ENCODE measurements around the gene RASAL2. TPM values are rescaled to one million over a fixed set of nuclear protein-coding genes. Genes with fewer than 3 reads are reported as not detected.

The RASAL2 gene
- total RNA-seq, 4 donors from 2014 or later = 17.0 to 27.4 (median 20.2) TPM

DNA sequence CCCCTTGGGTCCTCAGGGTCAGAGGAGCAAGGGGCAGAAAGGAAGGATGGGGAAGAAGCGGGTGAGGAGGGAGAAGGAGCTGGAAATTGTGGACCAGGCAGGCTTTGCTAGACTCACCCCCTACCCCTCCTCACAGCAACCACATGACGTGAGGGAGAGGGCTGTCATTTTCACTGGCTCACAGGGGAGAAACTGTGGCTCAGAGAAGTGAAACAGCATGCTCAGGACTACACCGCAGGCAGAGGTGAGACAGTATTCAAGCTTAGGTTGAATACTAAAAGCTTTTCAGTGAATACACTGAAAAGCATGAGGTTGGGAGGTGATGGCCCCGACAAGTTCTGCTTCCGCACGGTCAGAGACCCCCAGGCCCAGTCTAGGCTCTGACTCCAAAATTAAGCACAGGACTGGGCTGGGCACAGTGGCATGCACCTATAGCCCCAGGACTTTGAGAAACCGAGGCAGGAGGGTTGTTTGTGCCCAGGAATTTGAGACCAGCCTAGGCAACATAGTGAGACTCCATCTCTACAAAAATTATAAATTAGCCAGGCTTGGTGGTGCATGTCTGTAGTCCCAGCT is 404.1 kb downstream of the RASAL2 start:
- no peak overlapping the region for H3K4me3 ChIP-seq
- no peaks in the 10 kb centered on the region for H3K36me3 ChIP-seq
- 92 to 100% methylated on average over 1 to 7 of the region's 7 CpGs for WGBS, 2 donors (ENCODE audit: low coverage in 1 of 2)
- ATAC-seq = no peak
- no peak overlapping the region for H3K27ac ChIP-seq
- TF ChIP-seq POLR2AphosphoS5 (IDR thresholded peaks at IDR 0.05) (no peak), POLR2A (IDR thresholded peaks at IDR 0.05) (no peak), EP300 (IDR thresholded peaks at IDR 0.05) (no peak)
- TF ChIP-seq, protein P1, sequence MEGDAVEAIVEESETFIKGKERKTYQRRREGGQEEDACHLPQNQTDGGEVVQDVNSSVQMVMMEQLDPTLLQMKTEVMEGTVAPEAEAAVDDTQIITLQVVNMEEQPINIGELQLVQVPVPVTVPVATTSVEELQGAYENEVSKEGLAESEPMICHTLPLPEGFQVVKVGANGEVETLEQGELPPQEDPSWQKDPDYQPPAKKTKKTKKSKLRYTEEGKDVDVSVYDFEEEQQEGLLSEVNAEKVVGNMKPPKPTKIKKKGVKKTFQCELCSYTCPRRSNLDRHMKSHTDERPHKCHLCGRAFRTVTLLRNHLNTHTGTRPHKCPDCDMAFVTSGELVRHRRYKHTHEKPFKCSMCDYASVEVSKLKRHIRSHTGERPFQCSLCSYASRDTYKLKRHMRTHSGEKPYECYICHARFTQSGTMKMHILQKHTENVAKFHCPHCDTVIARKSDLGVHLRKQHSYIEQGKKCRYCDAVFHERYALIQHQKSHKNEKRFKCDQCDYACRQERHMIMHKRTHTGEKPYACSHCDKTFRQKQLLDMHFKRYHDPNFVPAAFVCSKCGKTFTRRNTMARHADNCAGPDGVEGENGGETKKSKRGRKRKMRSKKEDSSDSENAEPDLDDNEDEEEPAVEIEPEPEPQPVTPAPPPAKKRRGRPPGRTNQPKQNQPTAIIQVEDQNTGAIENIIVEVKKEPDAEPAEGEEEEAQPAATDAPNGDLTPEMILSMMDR (IDR thresholded peaks at IDR 0.05) = no peak
- H3K4me1 ChIP-seq = no peaks in the 10 kb centered on the region
- H3K9me3 ChIP-seq = no peaks in the 10 kb centered on the region
- peaks cover 6% of the 10 kb centered on the region for H3K27me3 ChIP-seq

DNA sequence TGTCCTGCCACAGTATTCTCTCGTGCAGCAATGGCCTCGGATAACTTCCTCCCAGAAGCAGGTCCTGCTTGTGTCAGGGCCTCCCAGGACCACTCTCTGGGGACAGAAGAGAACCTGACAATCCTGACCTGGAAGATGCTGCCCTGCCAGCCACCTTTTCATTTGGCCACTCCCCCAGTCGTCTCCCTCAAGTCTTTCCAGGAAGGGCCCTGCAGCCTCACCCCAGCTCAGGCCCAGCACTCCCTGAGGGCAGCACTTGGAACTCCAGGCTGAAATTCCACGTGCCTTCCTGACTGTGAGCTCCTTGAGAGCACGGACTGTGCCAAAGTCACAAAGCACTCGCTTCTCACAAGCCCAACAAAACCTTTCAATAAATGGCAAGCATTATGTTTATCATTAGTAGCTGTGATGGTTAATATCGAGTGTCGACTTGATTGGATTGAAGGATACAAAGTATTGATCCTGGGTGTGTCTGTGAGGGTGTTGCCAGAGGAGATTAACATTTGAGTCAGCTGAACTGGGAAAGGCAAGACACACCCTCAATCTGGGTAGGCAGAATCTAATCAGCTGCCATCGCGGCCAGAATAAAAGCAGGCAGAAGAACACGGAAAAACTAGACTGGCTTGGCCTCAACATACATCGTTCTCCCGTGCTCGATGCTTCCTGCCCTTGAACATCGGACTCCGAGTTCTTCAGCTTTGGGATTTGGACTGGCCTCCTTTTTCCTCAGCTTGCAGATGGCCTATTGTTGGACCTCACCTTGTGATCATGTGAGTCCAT is 405.2 kb downstream of the RASAL2 start:
- Histone ChIP-seq H3K9me3 (no peaks in the 10 kb centered on the region), H3K27me3 (peaks cover 7% of the 10 kb centered on the region), H3K4me3 (no peak overlapping the region), H3K36me3 (no peaks in the 10 kb centered on the region), H3K4me1 (no peaks in the 10 kb centered on the region), H3K27ac (no peak overlapping the region)
- WGBS, 2 donors (ENCODE audit: low coverage in 1 of 2) = 72 to 99% methylated on average over 6 to 8 of the region's 16 CpGs
- TF ChIP-seq POLR2AphosphoS5 (IDR thresholded peaks at IDR 0.05) (no peak), EP300 (IDR thresholded peaks at IDR 0.05) (no peak), POLR2A (IDR thresholded peaks at IDR 0.05) (no peak)
- TF ChIP-seq, protein P1 (IDR thresholded peaks at IDR 0.05) = no peak
- no peak for ATAC-seq

DNA sequence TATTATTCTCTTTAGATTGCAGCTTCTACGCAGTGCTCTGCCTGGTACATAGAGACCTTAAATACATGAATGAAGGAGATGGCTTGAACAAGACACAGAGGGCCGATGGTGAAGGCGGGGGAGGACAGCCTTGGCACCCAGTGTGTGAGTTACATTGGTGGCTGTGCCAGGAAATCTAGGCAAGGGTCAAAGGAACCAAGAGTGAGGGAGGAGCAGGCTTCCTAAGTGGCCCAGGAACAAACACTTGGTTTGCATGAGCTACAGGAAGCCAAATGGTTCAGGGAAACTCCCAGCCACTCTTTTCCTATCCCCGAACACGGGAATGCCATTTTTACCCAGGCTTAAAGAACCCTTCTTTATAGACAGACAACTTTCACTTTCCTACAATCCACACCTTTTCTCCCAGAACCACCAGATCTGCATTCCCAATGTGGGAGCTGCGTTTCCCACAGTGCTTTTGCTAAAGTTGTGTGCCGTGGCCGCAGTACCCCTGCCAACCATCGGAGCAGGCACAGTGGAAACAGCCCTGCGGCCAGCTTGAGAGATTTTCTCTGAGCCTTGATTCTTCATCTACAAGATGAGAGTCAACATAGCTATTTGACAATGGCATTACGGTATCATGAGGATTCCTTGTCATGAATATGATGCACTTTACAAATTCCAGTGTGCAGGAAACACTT is 406.3 kb downstream of the RASAL2 start:
- H3K4me3 ChIP-seq = no peak overlapping the region
- TF ChIP-seq, protein P1 (IDR thresholded peaks at IDR 0.05) = no peak
- TF ChIP-seq POLR2AphosphoS5 (IDR thresholded peaks at IDR 0.05) (no peak), EP300 (IDR thresholded peaks at IDR 0.05) (no peak)
- peaks cover 7% of the 10 kb centered on the region for H3K27me3 ChIP-seq
- H3K27ac ChIP-seq = no peak overlapping the region
- WGBS, 2 donors (ENCODE audit: low coverage in 1 of 2) = 84 to 95% methylated on average over 4 to 11 of the region's 11 CpGs
- no peak for ATAC-seq
- no peaks in the 10 kb centered on the region for H3K36me3 ChIP-seq
- H3K9me3 ChIP-seq = no peaks in the 10 kb centered on the region
- H3K4me1 ChIP-seq = no peaks in the 10 kb centered on the region

DNA sequence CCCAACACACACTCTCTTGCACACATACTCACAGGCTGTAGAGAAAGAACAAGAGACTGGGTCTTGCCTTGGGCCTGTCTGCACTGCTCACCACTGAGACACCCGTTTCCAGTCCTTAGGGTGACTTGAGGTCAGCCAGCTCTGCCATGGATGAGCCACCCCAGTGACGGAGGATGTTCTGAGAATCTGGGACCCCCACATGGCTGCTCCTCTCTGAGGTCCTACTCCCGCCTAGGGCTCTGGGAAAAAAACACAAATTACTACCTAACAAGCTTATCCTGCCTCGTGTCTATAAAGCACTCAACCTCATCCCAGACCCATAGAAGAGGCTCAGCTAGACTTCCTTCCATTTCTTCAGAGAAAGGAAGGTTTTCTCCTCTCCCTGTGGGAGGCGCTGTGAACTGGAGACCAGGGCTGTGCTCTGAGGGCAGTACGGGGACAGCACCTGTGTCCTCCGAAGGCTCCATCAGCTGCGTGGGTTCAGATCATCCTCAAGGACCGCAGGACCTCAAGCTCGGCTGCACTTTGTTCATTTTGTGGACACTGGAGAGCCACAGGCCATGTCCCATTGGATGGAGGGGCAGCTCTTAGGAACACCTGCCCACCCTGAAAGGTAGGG is 407.1 kb downstream of the RASAL2 start:
- Histone ChIP-seq H3K27me3 (peaks cover 7% of the 10 kb centered on the region), H3K27ac (no peak overlapping the region), H3K4me1 (no peaks in the 10 kb centered on the region), H3K9me3 (no peaks in the 10 kb centered on the region), H3K4me3 (no peak overlapping the region), H3K36me3 (no peaks in the 10 kb centered on the region)
- ATAC-seq = no peak
- 85 to 90% methylated on average over 2 to 8 of the region's 10 CpGs for WGBS, 2 donors (ENCODE audit: low coverage in 1 of 2)
- TF ChIP-seq POLR2A (IDR thresholded peaks at IDR 0.05) (no peak), POLR2AphosphoS5 (IDR thresholded peaks at IDR 0.05) (no peak), EP300 (IDR thresholded peaks at IDR 0.05) (no peak)
- TF ChIP-seq, protein P1 (IDR thresholded peaks at IDR 0.05) = no peak
